Neural cell (in vitro differentiated cells): Measurements from ENCODE around the gene MAML3.

Experiments
- EP300 ChIP-seq: fragments of 450-650 bp; conservative IDR thresholded peaks from 2 replicates; pipeline ENCODE4 v1.6.1; 2014; ENCODE audit warnings: antibody characterized with exemption, mild to moderate bottlenecking, moderate library complexity; ENCODE audit not compliant: poor library complexity, severe bottlenecking
- EZH2 ChIP-seq: fragments of 200-600, 300-800 bp; shearing (Covaris generic), sonication (generic); IDR thresholded peaks from 2 replicates; pipeline ENCODE4 v1.6.1; 2014; ENCODE audit warnings: antibody characterized with exemption, low read length, borderline replicate concordance, mild to moderate bottlenecking; ENCODE audit not compliant: insufficient read depth, poor library complexity, severe bottlenecking
- POLR2AphosphoS5 ChIP-seq: IDR thresholded peaks from 2 replicates; pipeline ENCODE4 v1.6.1; 2012
- RAD21 ChIP-seq: fragments of 450-650 bp; conservative IDR thresholded peaks from 2 replicates; pipeline ENCODE4 v1.6.1; 2014; ENCODE audit warnings: antibody characterized with exemption, mild to moderate bottlenecking, moderate library complexity
- SMC3 ChIP-seq: fragments of 450-650 bp; conservative IDR thresholded peaks from 2 replicates; pipeline ENCODE4 v1.6.1; 2014; ENCODE audit warnings: antibody characterized with exemption, mild to moderate bottlenecking, moderate library complexity; ENCODE audit not compliant: poor library complexity
- TAF1 ChIP-seq: IDR thresholded peaks from 2 replicates; pipeline ENCODE4 v1.6.1; 2012; ENCODE audit warnings: low read depth
- TF ChIP-seq, protein P1 (sequence below): fragments of 450-650 bp; IDR thresholded peaks from 2 replicates; pipeline ENCODE4 v1.5.1; 2014; ENCODE audit warnings: antibody characterized with exemption, mild to moderate bottlenecking, moderate library complexity; ENCODE audit not compliant: poor library complexity, severe bottlenecking

DNA sequence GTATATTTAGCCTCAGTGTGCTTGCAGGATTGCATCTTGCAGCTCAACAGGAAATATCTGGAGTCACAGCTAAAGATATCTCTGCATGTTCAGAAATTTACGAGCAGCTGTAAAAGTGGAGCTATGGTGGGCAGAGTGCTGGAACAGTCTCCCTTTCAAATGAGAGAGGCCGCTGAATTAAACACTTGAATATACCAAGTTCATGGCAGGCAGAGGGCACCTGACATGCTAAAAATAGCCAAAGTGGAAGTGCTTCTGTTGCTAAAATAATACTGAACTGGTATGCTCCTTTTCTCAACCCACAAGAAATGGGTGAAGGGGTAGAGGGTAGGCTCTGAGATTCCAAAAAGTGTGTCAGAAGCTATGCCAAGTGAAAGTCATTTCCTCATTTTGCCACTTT, 390.3 kb downstream of the MAML3 start:
- TF ChIP-seq, protein P1, sequence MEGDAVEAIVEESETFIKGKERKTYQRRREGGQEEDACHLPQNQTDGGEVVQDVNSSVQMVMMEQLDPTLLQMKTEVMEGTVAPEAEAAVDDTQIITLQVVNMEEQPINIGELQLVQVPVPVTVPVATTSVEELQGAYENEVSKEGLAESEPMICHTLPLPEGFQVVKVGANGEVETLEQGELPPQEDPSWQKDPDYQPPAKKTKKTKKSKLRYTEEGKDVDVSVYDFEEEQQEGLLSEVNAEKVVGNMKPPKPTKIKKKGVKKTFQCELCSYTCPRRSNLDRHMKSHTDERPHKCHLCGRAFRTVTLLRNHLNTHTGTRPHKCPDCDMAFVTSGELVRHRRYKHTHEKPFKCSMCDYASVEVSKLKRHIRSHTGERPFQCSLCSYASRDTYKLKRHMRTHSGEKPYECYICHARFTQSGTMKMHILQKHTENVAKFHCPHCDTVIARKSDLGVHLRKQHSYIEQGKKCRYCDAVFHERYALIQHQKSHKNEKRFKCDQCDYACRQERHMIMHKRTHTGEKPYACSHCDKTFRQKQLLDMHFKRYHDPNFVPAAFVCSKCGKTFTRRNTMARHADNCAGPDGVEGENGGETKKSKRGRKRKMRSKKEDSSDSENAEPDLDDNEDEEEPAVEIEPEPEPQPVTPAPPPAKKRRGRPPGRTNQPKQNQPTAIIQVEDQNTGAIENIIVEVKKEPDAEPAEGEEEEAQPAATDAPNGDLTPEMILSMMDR = no peak
- TF ChIP-seq EZH2 (no peak), TAF1 (no peak), POLR2AphosphoS5 (no peak), SMC3 (no peak), RAD21 (no peak), EP300 (no peak)
